ENCODE results near the gene ABCG4.

GRCh38 chr11:119155733-119156492 lies 7.1 kb downstream of the ABCG4 start:
- TF ChIP-seq CTCF (IDR thresholded peaks at IDR 0.05) (no peak), POLR2A (IDR thresholded peaks at IDR 0.05) (no peak)

Measured in thyroid gland (tissue), 4 donors.